Middle frontal gyrus (tissue), 1 donor: ENCODE data around the gene CMTM1.
"Not testable (repeated sequence)": the region's sequence is repeated elsewhere in the genome, so short reads cannot be mapped to it uniquely, and the experiment has no call there.

Source experiments
- DNase-seq: peaks from one replicate; pipeline ENCODE4 v3.0.0-alpha.2; 2015; ENCODE audit warnings: low spot score; ENCODE audit errors: extremely low spot score

CMTM1 gene

DNA sequence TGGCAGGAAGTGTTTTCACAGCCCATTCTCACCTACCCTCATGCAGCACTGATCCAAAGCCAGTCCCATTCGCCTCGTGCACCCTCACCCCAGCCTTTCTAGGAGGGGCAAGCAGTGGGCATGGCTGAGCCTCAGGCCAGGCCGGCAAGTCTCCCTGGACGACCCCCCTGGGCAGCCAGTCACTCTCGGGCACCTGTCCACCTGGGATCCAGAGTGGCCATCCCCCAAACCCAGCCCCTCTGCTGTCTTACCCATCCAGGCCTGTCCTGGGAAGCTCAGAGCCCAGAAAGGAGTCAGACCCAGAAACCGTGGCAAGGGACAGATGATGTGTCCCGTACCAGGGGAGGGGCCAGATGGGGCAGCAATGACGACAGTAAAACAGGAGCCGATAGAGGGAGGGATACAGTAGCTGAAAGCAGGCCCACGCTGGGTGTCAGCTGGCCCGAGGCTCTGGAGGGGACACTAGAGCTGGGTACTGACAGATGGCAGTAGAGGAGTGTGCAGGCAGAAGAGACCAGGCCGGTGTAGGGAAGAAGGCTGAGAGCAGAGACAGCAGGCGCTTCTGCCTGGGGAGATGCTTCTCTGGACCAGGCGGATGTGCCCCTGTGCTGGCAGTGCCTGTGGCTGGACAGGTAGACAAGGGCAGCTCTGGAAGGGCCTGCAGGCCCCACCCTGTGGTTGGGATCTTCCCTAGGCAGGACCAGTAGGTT, 44.0 kb downstream of the CMTM1 start:
- no peak for DNase-seq

DNA sequence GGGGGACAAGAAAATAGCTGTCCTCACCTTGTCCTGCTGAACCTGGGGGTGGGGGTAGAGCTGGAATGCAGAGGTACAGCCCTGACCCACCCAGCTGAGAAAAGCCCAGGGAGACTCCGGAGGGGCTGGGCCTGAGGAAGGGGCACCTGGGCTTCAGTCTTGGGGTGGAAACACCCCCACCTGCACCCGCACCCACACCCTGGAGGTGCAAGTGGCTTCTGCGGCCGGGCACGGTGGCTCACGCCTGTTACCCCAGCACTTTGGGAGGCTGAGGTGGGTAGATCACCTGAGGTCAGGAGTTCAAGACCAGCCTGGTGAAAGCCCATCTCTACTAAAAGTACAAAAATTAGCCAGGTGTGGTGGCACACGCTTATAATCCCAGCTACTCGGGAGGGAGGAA, 45.7 kb downstream of the CMTM1 start:
- not testable (repeated sequence) for DNase-seq

DNA sequence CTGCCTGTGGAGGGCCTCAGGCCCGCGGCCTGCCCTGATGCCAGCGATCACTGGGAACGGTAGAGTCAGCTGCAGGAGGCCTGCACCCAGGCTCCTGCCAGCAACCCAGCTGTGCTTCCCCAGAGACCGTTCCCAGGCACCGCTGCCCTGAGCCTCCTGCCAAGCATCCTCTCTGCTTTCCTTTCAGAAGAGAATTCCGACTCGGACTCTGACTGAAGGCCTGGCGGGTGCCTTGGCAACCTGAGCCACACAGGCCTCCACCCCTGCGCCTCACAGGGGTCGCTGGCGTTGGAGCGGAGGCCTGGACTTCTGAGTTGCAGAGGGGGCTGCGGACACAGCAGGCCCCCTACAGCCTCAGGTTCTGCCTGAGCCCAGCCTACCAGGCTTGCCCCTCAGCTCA, 46.2 kb downstream of the CMTM1 start:
- DNase-seq = no peak

DNA sequence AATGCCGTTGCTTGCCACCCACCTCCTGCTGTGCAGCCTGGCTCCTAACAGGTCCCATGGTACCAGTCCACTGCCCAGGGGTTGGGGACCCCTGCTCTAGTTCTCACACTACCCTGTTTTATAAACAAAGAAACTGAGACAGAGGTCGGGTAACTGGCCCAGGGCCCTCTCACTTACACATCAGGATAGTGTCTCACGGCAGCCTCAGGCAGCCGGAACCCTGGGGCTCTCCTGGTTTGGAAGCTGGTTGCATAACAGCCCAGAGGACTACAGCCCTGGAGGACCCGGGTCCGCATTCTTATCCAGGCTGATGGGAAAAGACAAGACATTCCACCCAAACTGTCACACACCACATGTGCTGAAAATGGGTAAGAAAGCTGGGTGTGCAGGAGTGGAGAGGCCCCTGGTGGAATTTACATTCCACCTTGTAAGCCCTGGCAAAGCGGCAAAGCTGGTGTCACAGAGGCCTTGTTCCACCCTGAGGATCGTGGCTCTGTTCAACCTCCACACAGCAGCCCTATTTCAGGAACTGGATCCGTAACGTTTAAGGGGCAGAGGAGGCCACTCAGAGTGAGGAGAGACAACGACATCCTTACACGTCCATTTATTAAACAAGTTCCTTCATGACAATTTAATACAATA, 48.0 kb downstream of the CMTM1 start:
- no peak for DNase-seq

DNA sequence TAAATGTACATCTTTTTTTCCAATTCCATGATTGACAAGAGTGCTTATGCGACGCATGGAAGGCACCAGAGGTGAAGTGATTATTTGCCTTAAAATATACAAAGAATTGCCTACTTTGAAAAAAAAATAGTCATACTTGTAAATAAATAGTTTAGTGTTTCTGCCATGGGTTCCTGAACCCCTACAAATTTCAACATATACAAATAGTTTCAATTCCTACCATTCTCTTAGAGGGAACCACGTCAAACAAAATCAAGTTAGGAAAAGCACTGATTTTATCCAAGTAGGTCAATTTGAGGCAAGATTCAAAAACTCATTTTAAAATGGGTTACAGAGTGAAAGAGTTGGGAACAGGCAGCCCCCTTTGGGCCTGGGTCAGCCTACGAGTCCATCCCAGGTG, 49.9 kb downstream of the CMTM1 start:
- DNase-seq = no peak

DNA sequence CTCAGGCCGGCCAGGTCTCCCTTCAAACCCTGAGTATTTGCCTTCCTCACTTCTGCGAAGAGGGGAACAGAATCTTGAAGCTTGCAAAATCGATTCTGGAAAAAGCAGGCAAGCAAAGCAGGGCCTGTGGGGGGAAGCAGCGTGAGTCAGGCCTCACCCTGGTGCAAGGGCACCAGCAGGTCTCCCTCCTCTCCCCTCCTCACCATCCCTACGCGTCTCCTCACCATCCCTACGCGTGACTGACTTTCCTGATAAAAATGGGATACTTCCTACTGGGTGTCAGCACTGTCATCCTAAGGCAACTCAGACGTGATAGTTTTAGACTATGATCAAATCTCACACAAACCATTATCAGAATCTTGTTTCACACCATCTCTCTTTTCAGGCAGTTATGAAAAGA, 50.4 kb downstream of the CMTM1 start:
- DNase-seq = no peak

DNA sequence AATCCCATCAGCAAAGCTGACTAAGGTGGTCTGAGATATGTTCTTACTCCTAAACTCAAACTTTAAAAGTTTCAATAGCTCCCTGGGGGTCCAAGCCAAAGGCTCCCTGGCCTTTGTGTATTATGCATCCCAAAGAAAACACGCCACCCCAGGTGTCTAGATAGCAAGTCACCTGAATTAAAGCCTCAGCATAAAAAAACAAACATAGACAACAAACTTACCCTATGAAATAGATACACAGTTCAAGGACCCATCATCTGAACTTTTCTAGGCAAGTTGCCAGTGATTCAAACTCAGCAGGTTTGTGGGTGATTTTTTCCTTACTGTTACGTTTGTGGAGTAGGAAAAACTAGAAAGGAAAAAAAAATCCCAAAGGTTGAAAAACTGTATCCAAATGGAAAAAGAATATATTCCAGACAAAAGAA, 50.8 kb downstream of the CMTM1 start:
- no peak for DNase-seq

DNA sequence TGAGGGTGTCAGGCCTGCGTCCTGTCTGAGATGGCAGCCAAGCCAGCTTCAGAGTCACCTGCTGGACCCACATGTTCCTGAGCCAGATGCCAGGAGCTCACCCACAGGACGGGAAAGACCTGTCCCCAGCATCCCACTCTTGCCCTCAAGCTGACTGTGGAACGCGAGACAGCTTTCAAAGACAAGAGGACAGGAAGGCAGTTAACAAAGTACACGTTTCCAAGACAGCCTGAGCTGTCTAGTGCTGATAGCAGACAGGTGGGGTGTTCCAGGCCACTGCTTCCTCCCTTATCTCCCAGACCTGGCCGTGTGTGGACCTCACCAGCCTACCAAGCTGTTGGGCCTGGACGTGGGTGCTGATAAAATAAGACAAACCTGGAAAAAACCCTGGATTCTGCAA, 51.5 kb downstream of the CMTM1 start:
- no peak for DNase-seq

DNA sequence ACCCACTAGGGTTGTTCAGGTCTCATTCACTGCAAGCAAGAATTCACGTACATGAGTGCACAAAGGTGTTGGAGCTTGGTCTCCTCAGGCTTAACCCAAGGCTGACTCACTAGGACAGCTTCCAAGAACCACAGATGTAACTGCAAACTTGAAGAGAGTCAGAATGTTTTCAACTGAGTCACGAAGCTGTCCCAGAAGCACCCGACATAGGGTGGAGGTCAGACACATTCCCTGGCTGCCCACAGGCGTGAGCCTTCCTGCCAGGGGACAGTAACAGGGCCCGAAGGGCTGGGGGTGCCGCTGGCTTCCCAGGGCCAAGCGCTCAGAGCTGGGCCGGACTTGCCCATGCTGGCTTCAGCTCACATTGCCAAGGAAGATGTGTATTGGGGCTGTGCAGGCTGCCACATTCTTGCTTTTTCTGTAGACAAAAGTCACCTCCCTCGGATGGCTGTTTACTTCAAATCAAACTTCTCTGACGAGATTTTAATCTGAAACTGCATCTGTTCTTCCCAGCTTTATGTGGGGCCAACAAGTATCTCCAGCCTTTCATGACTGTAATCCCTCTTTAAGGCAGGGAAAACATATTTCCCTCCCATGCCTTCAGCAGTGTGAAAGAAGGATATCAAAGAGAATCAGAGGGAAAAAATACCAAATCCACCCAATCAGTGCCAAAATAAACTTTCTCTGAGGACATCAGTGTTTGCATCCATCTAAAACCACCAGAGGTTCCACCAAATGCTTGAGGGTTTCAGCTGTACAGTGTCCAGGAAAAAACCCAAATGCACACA, 52.5 kb downstream of the CMTM1 start:
- DNase-seq = no peak

DNA sequence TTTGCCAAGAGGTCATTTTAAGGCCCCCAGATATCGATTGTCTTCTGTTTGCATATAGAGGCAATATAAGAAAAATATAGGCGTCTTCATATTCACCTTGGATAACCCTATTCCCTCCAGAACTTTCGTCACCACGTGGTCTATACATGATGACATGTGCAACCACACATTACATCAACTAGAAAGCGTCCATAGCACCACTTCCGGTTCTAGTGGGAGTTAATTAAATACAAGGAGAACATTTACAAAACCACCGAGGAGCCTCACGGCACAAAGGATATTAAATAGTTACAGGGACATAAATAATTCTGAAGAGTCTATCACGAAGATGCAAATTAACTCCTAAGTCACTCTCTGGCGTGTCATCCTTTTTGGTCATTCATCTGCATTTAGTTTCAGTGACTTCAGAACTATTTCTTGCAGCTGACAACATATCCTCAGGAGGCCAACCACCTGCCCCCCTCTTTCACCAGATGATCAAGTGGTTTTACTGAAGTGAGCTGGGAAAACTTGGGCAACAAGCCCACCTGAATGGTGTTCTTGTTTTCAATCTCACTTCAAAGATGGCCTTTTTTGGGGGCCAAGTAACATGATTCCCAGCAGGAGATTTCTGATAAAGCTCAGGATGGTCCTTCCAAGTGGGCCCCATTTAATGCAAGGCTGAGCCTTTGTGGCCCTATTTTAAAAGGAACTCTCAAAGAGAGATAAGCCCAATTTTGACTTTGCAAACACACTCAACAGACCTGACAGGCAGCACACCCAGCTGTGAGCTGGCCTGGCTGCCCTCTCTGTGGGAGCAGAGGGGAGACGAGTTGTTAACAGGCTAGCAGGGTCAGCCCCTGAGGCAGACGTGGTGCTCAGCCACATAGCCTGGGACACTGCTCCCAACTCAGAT, 53.5 kb downstream of the CMTM1 start:
- DNase-seq = no peak

DNA sequence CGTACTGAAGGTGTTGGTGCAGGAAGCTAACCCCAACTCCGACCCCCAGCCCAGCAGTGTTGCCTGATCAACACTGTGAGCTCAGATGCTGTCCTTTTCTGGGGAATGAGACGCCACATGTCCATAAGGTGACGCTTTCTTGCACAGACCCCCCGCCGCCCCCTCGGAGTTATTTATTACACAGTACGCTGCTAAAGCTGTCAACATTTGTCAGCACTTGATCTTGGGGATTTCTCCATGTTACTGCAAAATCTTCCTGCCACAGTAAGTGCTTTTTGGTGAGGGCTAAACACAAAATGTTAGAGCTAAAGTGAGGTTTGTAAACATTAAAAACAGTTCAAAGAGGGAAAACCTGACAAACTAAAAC, 54.2 kb downstream of the CMTM1 start:
- DNase-seq = no peak

DNA sequence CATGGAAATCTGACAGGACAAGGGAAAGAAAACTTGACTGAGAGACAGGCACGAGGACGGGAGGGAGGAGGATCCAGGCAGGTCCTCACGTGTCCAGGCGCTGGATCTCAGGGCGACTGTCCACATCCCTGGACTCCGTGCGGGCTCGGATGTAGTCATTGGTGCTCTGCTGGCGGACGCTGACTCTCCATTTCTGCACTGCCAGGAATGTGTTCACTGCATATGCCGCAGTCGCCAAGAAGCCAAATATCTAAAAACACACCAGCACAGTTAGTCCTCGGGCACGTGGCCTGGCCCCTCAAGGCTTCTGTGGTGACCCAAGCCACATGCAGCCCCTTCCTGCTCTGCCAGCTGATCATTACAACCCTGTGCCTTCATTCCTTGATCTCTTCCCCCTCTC, 55.7 kb downstream of the CMTM1 start:
- DNase-seq = no peak

DNA sequence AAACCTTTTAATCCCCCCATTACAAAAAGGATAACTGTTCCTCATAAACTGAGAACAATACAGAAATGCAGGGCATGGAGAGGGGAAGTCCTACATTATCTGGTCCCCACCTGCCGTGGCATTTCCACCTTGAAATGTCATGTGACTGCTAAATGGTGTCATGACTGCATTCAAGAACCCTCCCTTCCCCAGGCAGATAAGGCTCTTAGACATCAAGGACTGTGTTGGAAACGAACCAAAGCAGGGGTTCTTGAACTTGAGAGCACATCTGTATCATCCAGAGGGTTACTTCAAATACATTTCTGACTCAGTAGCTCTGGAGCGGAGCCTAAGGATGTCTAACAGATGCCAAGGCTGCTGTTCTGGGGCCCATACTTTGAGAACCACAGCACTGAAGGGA, 56.6 kb downstream of the CMTM1 start:
- DNase-seq = no peak

DNA sequence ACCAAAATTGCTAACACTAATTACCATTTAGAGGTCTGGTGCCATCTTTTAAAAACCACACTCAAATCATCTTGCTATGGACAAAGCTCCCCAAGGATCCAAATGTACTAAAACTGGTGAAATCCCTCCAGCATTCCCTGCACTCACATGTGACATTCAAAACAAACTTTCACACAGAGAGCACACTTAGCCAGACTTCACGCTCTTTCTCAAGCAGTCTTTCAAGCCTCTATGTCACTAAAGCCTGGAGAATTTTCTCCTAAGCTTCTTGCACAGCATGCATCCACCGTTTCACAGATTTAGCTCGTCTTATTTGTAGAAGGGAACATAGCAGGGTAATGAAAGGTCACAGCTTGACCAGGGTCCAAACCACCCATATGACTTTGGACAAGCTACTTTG, 57.5 kb downstream of the CMTM1 start:
- DNase-seq = no peak

DNA sequence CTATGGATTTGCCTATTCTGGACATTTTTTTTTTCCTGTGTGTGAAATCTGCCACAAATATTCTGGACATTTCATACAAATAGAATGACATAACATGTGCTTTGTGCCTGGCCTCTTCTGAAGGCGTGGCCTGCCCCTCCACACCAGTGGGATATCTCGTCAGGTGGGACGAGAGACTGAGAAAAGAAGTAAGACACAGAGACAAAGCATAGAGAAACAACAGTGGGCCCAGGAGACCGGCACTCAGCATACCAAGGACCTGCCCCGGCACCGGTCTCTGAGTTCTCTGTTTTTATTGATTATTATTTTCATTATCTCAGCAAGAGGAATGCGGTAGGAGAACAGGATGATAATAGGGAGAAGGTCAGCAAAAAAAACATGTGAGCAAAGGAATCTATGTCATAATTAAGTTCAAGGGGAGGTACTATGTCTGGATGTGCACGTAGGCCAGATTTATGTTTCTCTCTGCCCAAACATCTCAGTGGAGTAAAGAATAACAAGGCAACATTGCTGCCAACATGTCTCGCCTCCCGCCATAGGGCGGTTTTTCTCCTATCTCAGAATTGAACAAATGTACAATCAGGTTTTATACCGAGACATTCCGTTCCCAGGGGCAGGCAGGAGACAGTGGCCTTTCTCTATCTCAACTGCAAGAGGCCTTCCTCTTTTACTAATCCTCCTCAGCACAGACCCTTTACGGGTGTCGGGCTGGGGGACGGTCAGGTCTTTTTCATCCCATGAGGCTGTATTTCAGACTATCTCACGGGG, 61.6 kb downstream of the CMTM1 start:
- not testable (repeated sequence) for DNase-seq
